GM12878 (cell line): ENCODE results near the gene MND1. TPM values are rescaled to one million over a fixed set of nuclear protein-coding genes. Genes with fewer than 3 reads are reported as not detected.

ENCODE experiments used
- ATAC-seq: fragments of 200-7000 bp; cut with Tn5 transposase; 3 replicates; pipeline ENCODE4 v1.9.1; 2020; ENCODE audit warnings: mild to moderate bottlenecking, moderate library complexity
- BruUV-seq: library from RNA; stranded (reverse); fragments of 400-500 nt; replicated peaks from 2 replicates; lab custom pipeline; 2021; lab: Mats Ljungman, UMichigan
- CTCF ChIA-PET: fragments of 300-600 bp; sonication (Branson Sonifier 250); formaldehyde crosslinking; extraction: SDS; loops from one replicate; lab custom pipeline; 2021; ENCODE audit warnings: inconsistent platforms; lab: Yijun Ruan, JAX
- POLR2A ChIA-PET: fragments of 350-600 bp; formaldehyde crosslinking; extraction: SDS; loops from one replicate; lab custom pipeline; 2021; ENCODE audit warnings: inconsistent platforms; lab: Charles Lee
- RAD21 ChIA-PET: fragments of 300-600 bp; sonication (Branson Sonifier 250); formaldehyde crosslinking; loops from one replicate; lab custom pipeline; 2023; ENCODE audit warnings: antibody characterized with exemption; ENCODE audit not compliant: unreplicated experiment; lab: Charles Lee
- SMC1A ChIA-PET: fragments of 300-600 bp; sonication (Branson Sonifier 250); formaldehyde crosslinking; loops from one replicate; lab custom pipeline; 2023; ENCODE audit not compliant: unreplicated experiment, uncharacterized antibody; lab: Charles Lee
- DNase-seq: peaks from one replicate; pipeline ENCODE4 v3.0.0-alpha.2; 2011; ENCODE audit warnings: low read depth, low spot score
- FAIRE-seq: peaks from 3 replicates; lab custom pipeline; 2011; peaks lifted over from hg19 to GRCh38; lab: Jason Lieb, UNC
- H2AFZ ChIP-seq: 2 replicates; pipeline ENCODE4 v1.6.0; 2011; ENCODE audit warnings: low read depth, low read length, control low read depth; ENCODE audit not compliant: control insufficient read depth
- H3K27ac ChIP-seq: 2 replicates; pipeline ENCODE4 v1.5.1; 2011; ENCODE audit warnings: control low read depth; ENCODE audit not compliant: control insufficient read depth, insufficient read depth
- H3K27me3 ChIP-seq, 2 experiments: replicated peaks in 1 of 2; 2 replicates each; pipeline versions ENCODE4 v1.6.0 to v1.6.1; 2011; ENCODE audit warnings: low read length in 1 of 2; ENCODE audit not compliant: control insufficient read depth in 2 of 2, insufficient read depth in 2 of 2
- H3K36me3 ChIP-seq, 2 experiments: 2 replicates each; pipeline ENCODE4 v1.5.1; 2011; ENCODE audit warnings: low read length in 1 of 2; ENCODE audit not compliant: control insufficient read depth in 2 of 2, insufficient read depth in 2 of 2
- H3K4me1 ChIP-seq: 2 replicates; pipeline ENCODE4 v1.6.1; 2011; ENCODE audit warnings: mild to moderate bottlenecking, low read length, moderate library complexity, mixed read lengths; ENCODE audit not compliant: control insufficient read depth, insufficient read depth
- H3K4me2 ChIP-seq: 2 replicates; pipeline ENCODE4 v1.6.0; 2011; ENCODE audit warnings: control low read depth; ENCODE audit not compliant: control insufficient read depth, insufficient read depth
- H3K4me3 ChIP-seq: fragments of 200-600 bp; sonication (generic); 2 replicates; pipeline ENCODE4 v1.5.1; 2016
- H3K79me2 ChIP-seq: 2 replicates; pipeline ENCODE4 v1.6.0; 2011; ENCODE audit warnings: low read length; ENCODE audit not compliant: control insufficient read depth, insufficient read depth
- H3K9ac ChIP-seq: 2 replicates; pipeline ENCODE4 v1.8.0; 2011; ENCODE audit warnings: low read length, control low read depth, mixed read lengths; ENCODE audit not compliant: control insufficient read depth, insufficient read depth
- H3K9me3 ChIP-seq: replicated peaks from 3 replicates; pipeline ENCODE4 v1.5.1; 2011; ENCODE audit warnings: mild to moderate bottlenecking, low read length; ENCODE audit not compliant: control insufficient read depth, insufficient read depth
- H4K20me1 ChIP-seq: 2 replicates; pipeline ENCODE4 v1.6.0; 2011; ENCODE audit not compliant: control insufficient read depth, insufficient read depth
- BCL11A ChIP-seq: IDR thresholded peaks from 2 replicates; pipeline ENCODE4 v1.6.1; 2011; ENCODE audit warnings: low read depth, low read length
- BHLHE40 ChIP-seq, 2 experiments: fragments of 450-650 bp in 1 of 2; IDR thresholded peaks; 2 replicates each; pipeline ENCODE4 v1.6.1; 2011 to 2017; ENCODE audit warnings: low read depth in 2 of 2, borderline replicate concordance in 1 of 2, improper control_type of control experiment in 1 of 2, low read length in 1 of 2, mild to moderate bottlenecking in 1 of 2
- E4F1 ChIP-seq: fragments of 450-650 bp; IDR thresholded peaks from 2 replicates; pipeline ENCODE4 v1.6.1; 2018; ENCODE audit warnings: borderline replicate concordance, mild to moderate bottlenecking; ENCODE audit not compliant: partially characterized antibody
- USF1 ChIP-seq: IDR thresholded peaks from 2 replicates; pipeline ENCODE4 v1.6.1; 2011; ENCODE audit warnings: borderline replicate concordance, low read depth, mild to moderate bottlenecking, moderate library complexity, mixed read lengths, low read length; ENCODE audit not compliant: insufficient read depth; ENCODE audit errors: extremely low read length
- WGBS: methylation state at CpG from one replicate; pipeline ENCODE4 v1.1.6; 2016; ENCODE audit warnings: low lambda C conversion rate; ENCODE audit not compliant: insufficient replicate concordance, insufficient coverage; ENCODE audit errors: missing lambda C conversion rate; 5-methylcytosine and 5-hydroxymethylcytosine counted together
- in situ Hi-C: fragments of 300-500 bp; cut with MboI; formaldehyde crosslinking; loops from 9 replicates; pipeline ENCODE4 v1.14.3; 2018; ENCODE audit warnings: mixed read lengths
- intact Hi-C: fragments of 100-400 bp; cut with micrococcal nuclease; formaldehyde crosslinking; loops from one replicate; pipeline ENCODE4 v1.14.2; 2022; ENCODE audit not compliant: unreplicated experiment
- polyA plus RNA-seq, 11 experiments: library from polyadenylated mRNA; depleted of rRNA in 4 of 11; unstranded in 6 of 11; stranded (reverse) in 5 of 11; fragments of >200 nt; fragmentation: Nextera tagmentation in 4 of 11; fragmentation: Illumina TruSeq in 1 of 11; extraction: Ambion mirVana in 4 of 11; extraction: Trizol in 1 of 11; gene quantifications; 1 replicate in 1 of 11; 2 replicates in 10 of 11; pipeline versions ENCODE4 v1.2.1 to v1.2.3, GENCODE V29; 2011 to 2016; ENCODE audit warnings: inconsistent platforms in 2 of 11, missing spikeins in 2 of 11, low read depth in 1 of 11
- total RNA-seq, 4 experiments: library from RNA; depleted of rRNA in 3 of 4; stranded (reverse); fragments of >200 nt in 3 of 4; fragmentation: Illumina TruSeq in 1 of 4; extraction: Trizol in 1 of 4; gene quantifications; 2 replicates each; pipeline versions ENCODE4 v1.2.1 to v1.2.3, GENCODE V29; 2013 to 2021

Gene MND1
- total and polyA plus RNA-seq, 10 of the 15 experiments (the other 5 are each of a cell fraction or from before 2014, with no cell fraction given) = 17.7 to 58.1 (median 47.3) TPM

GRCh38 chr4:153419673-153420278 is 75.3 kb downstream of the MND1 start:
- peak overlapping the region; percentile 10; the same call in 1 of the 2 replicates for H2AFZ ChIP-seq
- WGBS = 64% methylated on average over 9 of the region's 9 CpGs
- H4K20me1 ChIP-seq = no peaks in the 10 kb centered on the region
- H3K9ac ChIP-seq = no peak overlapping the region
- H3K4me2 ChIP-seq = no peak overlapping the region
- no TSS peak for BruUV-seq
- H3K36me3 ChIP-seq = no peaks in the 10 kb centered on the region
- H3K27me3 ChIP-seq = no peaks in the 10 kb centered on the region
- H3K4me3 ChIP-seq = no peak overlapping the region
- no peaks in the 10 kb centered on the region for H3K9me3 ChIP-seq
- RAD21 ChIA-PET = interaction anchor here (1.2 kb wide), 1 partner anchor 154 kb away, joined by 3 read pairs; no protein-coding TSS in a partner anchor
- H3K79me2 ChIP-seq = no peaks in the 10 kb centered on the region
- POLR2A ChIA-PET = interaction anchor here (0.6 to 0.7 kb wide), 2 partner anchors 79 to 87 kb away, joined by 3 to 5 read pairs; no protein-coding TSS in a partner anchor
- peaks cover 9% of the 10 kb centered on the region for H3K4me1 ChIP-seq
- ATAC-seq (peak; percentile 21), FAIRE-seq (no peak), DNase-seq (no peak)
- intact Hi-C loops = no loop called here
- in situ Hi-C loops = no loop called here
- no peak overlapping the region for H3K27ac ChIP-seq
- peak in 1 of 2 experiments; percentile 40; a peak in 1 of 4 replicates for TF ChIP-seq BHLHE40 (IDR thresholded peaks at IDR 0.05; ENCODE audit: borderline replicate concordance in 1 of 2, low read depth in 2 of 2, low read length in 1 of 2)
- TF ChIP-seq BCL11A = no peak
- TF ChIP-seq E4F1 = no peak
- TF ChIP-seq USF1 = peak; percentile 7
- CTCF ChIA-PET = interaction anchor here (1.3 to 2.9 kb wide), 3 partner anchors 13 to 224 kb away, joined by 3 to 6 read pairs (median 3); no protein-coding TSS in a partner anchor
- SMC1A ChIA-PET = interaction anchor here (0.6 to 1.0 kb wide), 2 partner anchors 11 to 154 kb away, joined by 3 read pairs; no protein-coding TSS in a partner anchor
